Renal pelvis (tissue), 4 donors: ENCODE results near the gene PEX7. TPM values are rescaled to one million over a fixed set of nuclear protein-coding genes. Genes with fewer than 3 reads are reported as not detected.
"Not testable (repeated sequence)": the region's sequence is repeated elsewhere in the genome, so short reads cannot be mapped to it uniquely, and the experiment has no call there.

Experiments
- DNase-seq: peaks from one replicate; pipeline ENCODE4 v3.0.0-alpha.2; 2013
- polyA plus RNA-seq, 3 donors: library from polyadenylated mRNA; unstranded; fragments of 120-200 nt; gene quantifications; one replicate each; pipeline ENCODE4 v1.2.1, GENCODE V29; 2013; ENCODE audit not compliant: insufficient read length in 3 of 3

PEX7 gene
- polyA plus RNA-seq, 3 donors: 10.6 to 14.2 (median 11.2) TPM

DNA sequence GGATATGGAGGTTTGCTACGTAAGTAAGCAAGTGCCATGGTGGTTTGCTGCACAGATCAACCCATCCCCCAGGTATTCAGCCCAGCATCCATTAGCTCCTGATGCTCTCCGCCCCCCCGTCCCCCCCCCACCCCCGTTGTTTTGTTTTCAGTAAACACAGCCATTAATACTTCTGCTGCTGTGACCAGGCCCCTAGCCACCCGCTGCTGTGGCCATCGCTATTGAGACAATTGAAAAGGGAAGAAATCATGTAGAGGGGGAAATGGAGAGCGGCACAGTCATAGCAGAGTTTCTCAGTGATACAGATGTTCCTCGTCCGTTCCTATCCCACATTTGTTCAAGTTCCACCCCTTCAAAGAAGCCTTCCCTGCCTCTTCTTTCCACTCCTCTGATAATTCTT is 124.6 kb downstream of the PEX7 start:
- no peak for DNase-seq

DNA sequence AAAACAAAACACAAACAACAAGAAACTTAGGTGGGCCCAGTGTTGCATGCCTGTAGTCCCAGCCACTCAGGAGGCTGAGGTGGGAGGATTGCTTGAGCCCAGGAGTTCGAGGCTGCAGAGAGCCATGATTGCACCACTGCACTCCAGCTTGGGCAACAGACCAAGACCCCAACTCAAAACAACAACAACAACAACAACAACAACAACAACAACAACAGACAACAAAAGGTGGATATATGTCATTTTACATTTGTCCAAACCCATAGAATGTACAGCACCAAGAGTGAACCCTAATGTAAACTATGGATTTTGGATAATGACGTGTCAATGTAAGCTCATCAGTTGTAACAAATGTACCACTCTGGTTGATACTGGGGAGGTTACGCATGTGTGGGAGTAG is 127.6 kb downstream of the PEX7 start:
- not testable (repeated sequence) for DNase-seq

DNA sequence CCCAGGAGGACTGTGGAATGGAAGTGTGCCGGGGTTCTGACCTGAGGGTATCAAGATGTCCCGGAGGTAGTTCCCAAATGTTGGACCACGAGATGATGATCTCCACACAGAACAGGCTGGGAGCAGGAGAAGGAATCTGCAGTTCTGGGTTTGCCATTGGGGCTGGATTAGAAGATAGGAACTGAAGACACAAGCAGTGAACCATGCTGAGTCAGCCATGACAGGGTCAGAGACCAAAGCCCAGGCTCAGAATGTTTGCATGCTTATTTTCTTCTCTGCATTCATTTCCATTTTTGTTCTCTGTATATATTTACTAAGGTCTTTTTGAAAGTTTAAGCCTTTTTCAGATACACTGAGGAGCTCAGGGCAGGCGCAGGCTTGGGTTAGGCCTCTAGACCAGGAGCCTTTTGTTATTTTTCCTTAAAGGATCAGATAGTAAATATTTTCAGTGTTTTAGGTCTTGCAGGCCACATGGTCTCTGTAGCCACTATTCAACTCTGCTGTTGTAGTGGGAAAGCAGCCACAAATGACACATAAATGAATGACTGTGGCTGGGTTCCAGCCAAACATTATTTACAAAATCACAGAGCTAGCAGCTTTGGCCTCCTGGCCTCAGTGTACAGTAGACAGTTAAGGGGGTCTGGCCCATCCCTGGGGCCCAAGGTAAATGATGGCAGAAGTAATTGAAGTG is 128.2 kb downstream of the PEX7 start:
- peak; percentile 17 for DNase-seq

GRCh38 chr6:136952714-136953260 is 130.4 kb downstream of the PEX7 start:
- DNase-seq: no peak

DNA sequence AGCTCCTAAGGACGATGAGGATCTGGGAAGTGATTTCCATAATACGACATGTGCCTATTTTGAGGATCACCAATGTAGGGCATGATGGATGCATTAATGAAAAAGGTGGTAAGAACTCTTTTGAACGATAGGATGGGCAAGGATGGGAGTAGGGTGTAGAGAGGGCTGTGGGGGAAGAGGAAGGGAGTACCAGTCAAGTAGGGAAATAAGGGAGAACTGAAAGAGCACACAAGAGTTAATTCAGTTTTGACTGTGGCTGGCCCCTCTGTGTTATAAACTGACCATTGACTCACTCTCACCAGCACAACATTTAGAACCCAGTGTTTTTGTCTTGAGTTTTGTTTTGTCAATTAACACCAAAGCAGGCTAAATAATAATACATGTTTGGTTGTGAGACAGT is 132.7 kb downstream of the PEX7 start:
- DNase-seq: no peak

GRCh38 chr6:136956590-136957544 is 134.5 kb downstream of the PEX7 start:
- DNase-seq: peak; percentile 10

DNA sequence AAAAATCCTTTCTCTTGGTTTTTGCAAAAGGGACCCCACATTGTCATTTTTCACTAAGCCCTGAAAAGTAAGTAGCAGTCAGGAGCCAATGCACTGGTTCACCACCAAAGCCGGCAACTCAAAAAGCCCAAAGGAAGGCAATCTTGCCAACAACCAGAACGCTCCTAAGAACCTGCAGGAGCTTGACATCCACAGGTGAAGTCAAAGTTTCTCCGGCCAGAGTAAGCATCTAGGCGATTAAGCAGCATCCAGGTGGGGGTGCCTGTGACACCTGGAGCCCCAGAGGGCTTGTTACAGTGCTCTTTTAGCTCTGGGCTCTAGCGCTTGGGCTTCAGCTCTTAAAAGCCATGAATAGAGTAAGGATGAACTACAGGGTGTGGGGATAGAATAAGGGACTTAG is 135.8 kb downstream of the PEX7 start:
- DNase-seq: no peak

DNA sequence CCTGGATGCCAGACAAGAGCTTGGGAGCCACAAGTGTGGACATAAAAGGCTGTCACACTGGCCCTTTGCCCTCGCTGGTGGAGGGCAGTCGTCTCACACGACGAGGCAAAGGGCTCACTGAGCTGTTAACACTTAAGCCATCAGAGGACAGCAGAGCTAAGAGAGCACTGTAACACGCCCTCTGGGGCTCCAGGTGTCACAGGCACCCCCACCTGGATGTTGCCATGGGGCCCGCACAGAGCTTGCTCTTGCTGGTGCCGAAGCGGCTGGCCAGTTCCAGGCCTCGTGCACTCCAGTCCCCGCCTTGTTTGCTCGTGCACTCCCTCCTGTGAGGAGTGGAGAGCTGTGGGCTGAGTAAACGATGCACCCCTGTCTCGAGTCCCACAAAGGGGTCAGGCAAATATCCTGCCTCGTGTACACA is 137.1 kb downstream of the PEX7 start:
- peak; percentile 5 for DNase-seq

DNA sequence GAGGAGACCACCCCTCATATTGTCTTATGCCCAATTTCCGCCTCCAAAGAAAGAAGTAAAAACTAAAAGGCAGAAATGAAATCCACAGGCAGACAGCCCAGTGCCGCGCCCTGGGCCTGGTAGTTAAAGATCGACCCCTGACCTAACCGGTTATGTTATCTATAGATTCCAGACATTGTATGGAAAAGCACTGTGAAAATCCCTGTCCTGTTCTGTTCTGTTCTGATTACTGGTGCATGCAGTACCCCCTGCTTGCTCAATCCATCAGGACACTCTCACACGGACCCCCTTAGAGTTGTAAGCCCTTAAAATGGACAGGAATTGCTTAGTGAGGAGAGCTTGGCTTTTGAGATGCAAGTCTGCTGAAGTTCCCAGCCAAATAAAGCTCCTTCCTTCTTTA is 137.5 kb downstream of the PEX7 start:
- DNase-seq: not testable (repeated sequence)

DNA sequence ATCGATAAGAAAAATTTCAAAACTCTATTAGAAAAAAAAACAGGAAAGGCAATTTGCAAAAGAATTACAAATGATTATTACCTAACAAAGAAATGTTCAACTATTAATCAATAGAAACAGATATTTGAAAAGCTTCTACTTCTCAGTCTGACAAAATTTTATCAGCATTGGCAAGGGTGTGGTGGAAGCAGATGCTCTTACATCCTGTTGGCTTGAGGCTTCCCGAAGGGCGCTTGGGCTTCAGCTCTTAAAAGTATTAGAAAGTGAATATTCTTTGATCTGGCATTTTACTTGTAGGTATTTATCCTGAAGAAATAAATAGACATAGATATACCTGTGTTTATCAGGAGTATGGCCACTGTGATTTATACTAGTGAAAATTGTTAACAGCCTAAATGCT is 138.4 kb downstream of the PEX7 start:
- no peak for DNase-seq

DNA sequence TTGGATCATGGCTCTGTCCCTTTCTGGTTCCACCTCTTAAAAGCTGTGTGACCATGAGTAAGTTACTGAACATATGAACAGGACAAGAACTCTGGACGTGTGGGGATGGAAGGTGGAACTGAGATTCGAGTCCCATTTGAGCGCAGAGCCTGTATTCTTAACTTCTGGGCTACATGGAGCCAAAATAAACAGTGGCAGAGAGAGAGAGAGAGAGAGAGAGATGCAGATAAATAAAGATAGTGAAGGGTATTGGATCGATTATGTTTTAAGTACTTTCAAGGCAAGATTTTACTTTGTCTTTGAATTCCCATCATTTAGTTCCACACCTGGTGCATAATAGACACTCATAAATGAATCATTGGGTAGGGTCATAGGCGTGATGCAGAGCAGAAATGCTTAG is 139.5 kb downstream of the PEX7 start:
- no peak for DNase-seq

DNA sequence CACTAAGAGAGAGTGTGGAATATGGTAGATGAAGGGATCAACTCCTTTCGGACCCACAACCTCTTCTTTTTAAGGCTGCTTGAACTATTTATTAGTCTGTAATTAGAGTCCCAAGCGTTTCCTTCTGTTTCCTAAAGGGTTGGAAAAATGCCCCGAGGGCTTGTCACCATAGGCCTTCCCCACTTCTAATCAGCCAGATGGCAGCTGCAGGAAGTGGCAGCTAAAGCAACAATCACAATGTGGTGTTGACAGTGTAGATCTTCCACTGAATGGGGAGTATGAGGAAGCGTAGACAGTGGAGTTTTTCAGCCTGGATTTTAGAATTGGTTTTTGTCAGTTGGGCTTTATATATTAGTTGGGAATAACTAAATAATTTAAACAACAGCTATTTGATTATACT is 140.3 kb downstream of the PEX7 start:
- DNase-seq: no peak

DNA sequence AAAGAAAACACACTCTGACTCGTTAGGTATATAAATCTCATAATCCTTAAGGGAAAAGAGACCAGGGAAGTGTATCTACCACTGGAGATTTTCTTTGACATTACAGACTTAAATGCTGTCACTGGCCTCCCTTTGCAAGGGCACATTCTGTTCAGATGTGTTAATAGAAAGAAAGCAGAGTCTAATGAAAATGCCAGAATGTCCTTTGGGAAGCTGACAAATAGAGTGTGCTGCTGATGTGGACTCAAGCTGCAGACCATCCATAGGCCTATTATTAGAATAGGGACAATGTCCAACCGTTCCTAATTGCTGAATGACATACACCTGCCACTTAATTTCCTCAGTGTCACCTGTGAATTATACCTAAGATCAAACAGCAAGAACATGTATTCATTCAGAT is 140.9 kb downstream of the PEX7 start:
- DNase-seq: no peak

Other genes with a start within 250 kb of the PEX7 start
- gene MAP3K5, start 30.1 kb upstream of the PEX7 start, polyA plus RNA-seq: 1 to 10 TPM; 6.0 to 8.4 (median 6.6) TPM
- under 1 TPM in 2 of 3 donors, not detected in 1; 0.14 to 0.19 TPM for gene SLC35D3, start 99.7 kb downstream of the PEX7 start, polyA plus RNA-seq
- gene IL20RA, start 222.4 kb downstream of the PEX7 start, polyA plus RNA-seq: 1 to 10 TPM; 1.1 to 2.6 (median 1.6) TPM